Measurements from ENCODE around the gene B4GALNT3.

B4GALNT3 gene

GRCh38 chr12:532908-533565 lies 73.3 kb downstream of the B4GALNT3 start:
- H3K4me3 ChIP-seq (ENCODE audit: low read length) = no peak overlapping the region
- no peak for DNase-seq (ENCODE audit: low read depth, low spot score)

- DNase-seq (ENCODE audit: low read depth, low spot score) = no peak
- no peak overlapping the region for H3K4me3 ChIP-seq (ENCODE audit: low read length)
These were observed 74.0 kb downstream of the B4GALNT3 start for GRCh38 chr12:533718-534117.

GRCh38 chr12:534216-534615 lies 74.5 kb downstream of the B4GALNT3 start:
- no peak overlapping the region for H3K4me3 ChIP-seq (ENCODE audit: low read length)
- no peak for DNase-seq (ENCODE audit: low read depth, low spot score)

- H3K4me3 ChIP-seq (ENCODE audit: low read length) = no peak overlapping the region
These were observed 75.7 kb downstream of the B4GALNT3 start for GRCh38 chr12:535396-535795.

GRCh38 chr12:536751-537245 lies 77.1 kb downstream of the B4GALNT3 start:
- no peak overlapping the region for H3K4me3 ChIP-seq (ENCODE audit: low read length)
- no peak for DNase-seq (ENCODE audit: low read depth, low spot score)

More at GRCh38 chr12:535396-535795, 75.7 kb downstream of the B4GALNT3 start:
- DNase-seq (ENCODE audit: low read depth, low spot score) = no peak

GRCh38 chr12:537772-538171 lies 78.0 kb downstream of the B4GALNT3 start:
- H3K4me3 ChIP-seq (ENCODE audit: low read length) = no peak overlapping the region
- no peak for DNase-seq (ENCODE audit: low read depth, low spot score)

GRCh38 chr12:538731-539539 lies 79.2 kb downstream of the B4GALNT3 start:
- DNase-seq (ENCODE audit: low read depth, low spot score) = peak; percentile 89
- H3K4me3 ChIP-seq (ENCODE audit: low read length) = no peak overlapping the region

- DNase-seq (ENCODE audit: low read depth, low spot score) = no peak
- no peak overlapping the region for H3K4me3 ChIP-seq (ENCODE audit: low read length)
These were observed 80.0 kb downstream of the B4GALNT3 start for GRCh38 chr12:539540-540310.

- DNase-seq (ENCODE audit: low read depth, low spot score) = no peak
- H3K4me3 ChIP-seq (ENCODE audit: low read length) = no peak overlapping the region
These were observed 82.1 kb downstream of the B4GALNT3 start for GRCh38 chr12:541676-542324.

- H3K4me3 ChIP-seq (ENCODE audit: low read length) = no peak overlapping the region
- no peak for DNase-seq (ENCODE audit: low read depth, low spot score)
These were observed 82.8 kb downstream of the B4GALNT3 start for GRCh38 chr12:542395-543113.

GRCh38 chr12:543114-543451 lies 83.3 kb downstream of the B4GALNT3 start:
- no peak overlapping the region for H3K4me3 ChIP-seq (ENCODE audit: low read length)
- DNase-seq (ENCODE audit: low read depth, low spot score) = no peak

GRCh38 chr12:544142-544541 lies 84.4 kb downstream of the B4GALNT3 start:
- no peak overlapping the region for H3K4me3 ChIP-seq (ENCODE audit: low read length)
- DNase-seq (ENCODE audit: low read depth, low spot score) = no peak

GRCh38 chr12:544941-545635 lies 85.3 kb downstream of the B4GALNT3 start:
- no peak overlapping the region for H3K4me3 ChIP-seq (ENCODE audit: low read length)
- DNase-seq (ENCODE audit: low read depth, low spot score) = no peak

- H3K4me3 ChIP-seq (ENCODE audit: low read length) = no peak overlapping the region
- DNase-seq (ENCODE audit: low read depth, low spot score) = no peak
These were observed 86.1 kb downstream of the B4GALNT3 start for GRCh38 chr12:545835-546234.

GRCh38 chr12:546265-546919 lies 86.7 kb downstream of the B4GALNT3 start:
- no peak overlapping the region for H3K4me3 ChIP-seq (ENCODE audit: low read length)
- DNase-seq (ENCODE audit: low read depth, low spot score) = no peak

- no peak for DNase-seq (ENCODE audit: low read depth, low spot score)
- no peak overlapping the region for H3K4me3 ChIP-seq (ENCODE audit: low read length)
These were observed 87.4 kb downstream of the B4GALNT3 start for GRCh38 chr12:546920-547845.
